WTC11 (cell line): ENCODE data around the gene ANKRD65. TPM values are rescaled to one million over a fixed set of nuclear protein-coding genes. Genes with fewer than 3 reads are reported as not detected.

Source experiments
- ATAC-seq: fragments of 200-7000 bp; cut with Tn5 transposase; 2 replicates; pipeline ENCODE4 v1.10.0; 2021; ENCODE audit warnings: mild to moderate bottlenecking, moderate library complexity
- CTCF ChIA-PET: fragments of 300-600 bp; sonication (Branson Sonifier 250); formaldehyde crosslinking; loops from one replicate; lab custom pipeline; 2021; ENCODE audit warnings: antibody characterized with exemption; lab: Charles Lee
- POLR2A ChIA-PET: fragments of 350-600 bp; sonication (Branson Sonifier 250); formaldehyde crosslinking; loops from one replicate; lab custom pipeline; 2021; ENCODE audit warnings: antibody characterized with exemption; lab: Charles Lee
- DNase-seq: peaks from one replicate; pipeline ENCODE4 v3.0.0; 2021; ENCODE audit warnings: low spot score
- H3K27ac Mint-ChIP-seq: 2 replicates; pipeline ENCODE4 v1.8.0; 2021; ENCODE audit warnings: mixed read lengths
- H3K27me3 Mint-ChIP-seq: 2 replicates; pipeline ENCODE4 v1.8.0; 2021; ENCODE audit warnings: low read depth, mild to moderate bottlenecking, moderate library complexity, mixed read lengths
- H3K36me3 Mint-ChIP-seq: 2 replicates; pipeline ENCODE4 v1.8.0; 2021; ENCODE audit warnings: mixed read lengths
- H3K4me1 Mint-ChIP-seq: 2 replicates; pipeline ENCODE4 v1.8.0; 2022; ENCODE audit warnings: mixed read lengths
- H3K4me3 Mint-ChIP-seq: 2 replicates; pipeline ENCODE4 v1.8.0; 2021; ENCODE audit warnings: mild to moderate bottlenecking, moderate library complexity, mixed read lengths
- H3K9me3 Mint-ChIP-seq: 2 replicates; pipeline ENCODE4 v1.8.0; 2021; ENCODE audit warnings: mixed read lengths
- ATF1 ChIP-seq: sonication (generic); formaldehyde crosslinking; IDR thresholded peaks from 2 replicates; pipeline ENCODE4 v1.8.1; 2023; ENCODE audit warnings: mild to moderate bottlenecking, moderate library complexity, missing genetic modification reagents
- CBFB ChIP-seq: sonication (generic); formaldehyde crosslinking; IDR thresholded peaks from 2 replicates; pipeline ENCODE4 v1.8.1; 2022; ENCODE audit warnings: mild to moderate bottlenecking, low read depth, missing genetic modification reagents
- CREB1 ChIP-seq: sonication (generic); formaldehyde crosslinking; IDR thresholded peaks from 2 replicates; pipeline ENCODE4 v1.8.0; 2023; ENCODE audit warnings: mild to moderate bottlenecking, missing genetic modification reagents
- ELF4 ChIP-seq: sonication (generic); formaldehyde crosslinking; IDR thresholded peaks from 2 replicates; pipeline ENCODE4 v1.8.1; 2022; ENCODE audit warnings: low read depth, mild to moderate bottlenecking, moderate library complexity, missing genetic modification reagents
- ESRRA ChIP-seq: sonication (generic); formaldehyde crosslinking; IDR thresholded peaks from 2 replicates; pipeline ENCODE4 v1.8.1; 2022; ENCODE audit warnings: mild to moderate bottlenecking, missing genetic modification reagents, borderline replicate concordance
- FOXK1 ChIP-seq: sonication (generic); formaldehyde crosslinking; IDR thresholded peaks from 2 replicates; pipeline ENCODE4 v1.8.0; 2022; ENCODE audit warnings: mild to moderate bottlenecking, moderate library complexity, missing genetic modification reagents
- HMGA2 ChIP-seq: fragments of 250-450 bp; sonication (Bioruptor Pico); IDR thresholded peaks from 2 replicates; pipeline ENCODE4 v1.4.0; 2021; ENCODE audit warnings: mild to moderate bottlenecking, moderate library complexity
- IRF2 ChIP-seq: sonication (generic); formaldehyde crosslinking; IDR thresholded peaks from 2 replicates; pipeline ENCODE4 v1.8.0; 2022; ENCODE audit warnings: low read depth, missing genetic modification reagents, borderline replicate concordance
- NR1H2 ChIP-seq: sonication (generic); formaldehyde crosslinking; IDR thresholded peaks from 2 replicates; pipeline ENCODE4 v1.9.0; 2021; ENCODE audit warnings: mild to moderate bottlenecking, moderate library complexity, missing genetic modification reagents
- RORB ChIP-seq: fragments of 250-450 bp; sonication (Bioruptor Pico); IDR thresholded peaks from 2 replicates; pipeline ENCODE4 v1.9.0; 2021; ENCODE audit warnings: mild to moderate bottlenecking
- TEAD4 ChIP-seq: sonication (generic); formaldehyde crosslinking; IDR thresholded peaks from 2 replicates; pipeline ENCODE4 v1.8.0; 2022; ENCODE audit warnings: mild to moderate bottlenecking, missing genetic modification reagents
- TP53 ChIP-seq: sonication (generic); formaldehyde crosslinking; IDR thresholded peaks from 2 replicates; pipeline ENCODE4 v1.8.1; 2023; ENCODE audit warnings: mild to moderate bottlenecking, missing genetic modification reagents
- ZBTB21 ChIP-seq: sonication (generic); formaldehyde crosslinking; IDR thresholded peaks from 2 replicates; pipeline ENCODE4 v1.8.1; 2023; ENCODE audit warnings: mild to moderate bottlenecking, missing genetic modification reagents, borderline replicate concordance
- ZNF121 ChIP-seq: sonication (generic); formaldehyde crosslinking; IDR thresholded peaks from 2 replicates; pipeline ENCODE4 v1.8.0; 2023; ENCODE audit warnings: missing genetic modification reagents
- ZNF416 ChIP-seq: fragments of 250-450 bp; sonication (Bioruptor Pico); IDR thresholded peaks from 2 replicates; pipeline ENCODE4 v1.9.0; 2021; ENCODE audit warnings: mild to moderate bottlenecking, inconsistent platforms
- ZNF423 ChIP-seq: fragments of 250-450 bp; sonication (Bioruptor Pico); IDR thresholded peaks from 2 replicates; pipeline ENCODE4 v2.1.2; 2022; ENCODE audit warnings: mild to moderate bottlenecking, moderate library complexity
- total RNA-seq: library from RNA; stranded (reverse); gene quantifications from 3 replicates; pipeline ENCODE4 v1.2.3, GENCODE V29; 2021
- TF ChIP-seq, protein P1 (sequence below): sonication (generic); formaldehyde crosslinking; IDR thresholded peaks from 2 replicates; pipeline ENCODE4 v1.8.0; 2022; ENCODE audit warnings: mild to moderate bottlenecking, missing genetic modification reagents
- TF ChIP-seq, protein P2 (sequence below): sonication (generic); formaldehyde crosslinking; IDR thresholded peaks from 2 replicates; pipeline ENCODE4 v1.8.1; 2023; ENCODE audit warnings: mild to moderate bottlenecking, missing genetic modification reagents, borderline replicate concordance
- TF ChIP-seq, protein P3 (sequence below): fragments of 250-450 bp; sonication (Bioruptor Pico); IDR thresholded peaks from 2 replicates; pipeline ENCODE4 v1.9.0; 2021; ENCODE audit warnings: mild to moderate bottlenecking
- TF ChIP-seq, protein P4 (sequence below): sonication (generic); formaldehyde crosslinking; IDR thresholded peaks from 2 replicates; pipeline ENCODE4 v1.8.1; 2022; ENCODE audit warnings: low read depth, mild to moderate bottlenecking, moderate library complexity, missing genetic modification reagents, borderline replicate concordance

ANKRD65 gene
- total RNA-seq, 1 experiment from 2014 or later = 1.9 TPM

DNA sequence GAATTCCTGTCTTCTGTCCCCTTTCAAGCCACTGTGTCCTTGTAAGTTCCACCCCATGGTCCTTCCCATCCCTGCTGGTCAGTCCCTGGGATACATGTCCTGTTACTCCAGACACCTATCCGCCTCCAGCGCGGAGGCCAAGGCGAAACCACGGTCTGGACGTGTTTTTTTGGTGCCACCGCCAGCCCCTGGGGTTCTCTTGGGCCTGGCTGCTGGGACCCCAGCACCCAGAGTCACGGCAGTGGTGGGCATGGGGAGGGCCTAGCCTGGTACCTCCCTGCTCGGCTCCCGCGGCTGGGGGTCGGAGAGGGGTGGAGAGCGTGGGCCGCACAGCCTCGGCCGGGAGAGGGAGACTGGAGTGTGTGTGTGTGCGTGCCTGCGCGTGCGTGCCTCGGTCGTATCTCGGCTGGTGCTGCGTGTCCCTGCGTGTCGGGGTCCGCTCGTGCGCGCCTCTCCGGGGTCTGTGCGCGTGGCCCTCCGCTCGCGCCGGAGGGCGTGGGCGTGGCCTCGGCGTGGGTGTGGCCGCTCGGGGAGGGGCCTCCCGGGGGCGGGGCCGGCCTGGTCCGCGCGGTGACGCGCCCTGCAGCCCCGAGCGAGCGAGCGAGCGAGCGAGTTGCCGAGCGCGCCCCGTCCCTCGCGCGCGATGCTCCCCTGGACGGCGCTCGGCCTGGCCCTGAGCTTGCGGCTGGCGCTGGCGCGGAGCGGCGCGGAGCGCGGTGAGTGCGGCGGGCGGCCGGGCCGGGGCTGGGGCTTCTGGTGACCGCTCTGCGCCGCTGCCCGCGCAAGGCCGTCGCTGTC lies 14.2 kb upstream of the ANKRD65 start, which contains the start of gene VWA1 (continued):
- TF ChIP-seq ELF4 (CRISPR knock-in tag) (no peak), TEAD4 (CRISPR knock-in tag) (no peak), ZNF121 (peak; percentile 74; the same call in 1 of the 2 replicates), FOXK1 (peak; percentile 62; the same call in 1 of the 2 replicates), NR1H2 (CRISPR knock-in tag) (no peak), IRF2 (CRISPR knock-in tag) (no peak)

DNA sequence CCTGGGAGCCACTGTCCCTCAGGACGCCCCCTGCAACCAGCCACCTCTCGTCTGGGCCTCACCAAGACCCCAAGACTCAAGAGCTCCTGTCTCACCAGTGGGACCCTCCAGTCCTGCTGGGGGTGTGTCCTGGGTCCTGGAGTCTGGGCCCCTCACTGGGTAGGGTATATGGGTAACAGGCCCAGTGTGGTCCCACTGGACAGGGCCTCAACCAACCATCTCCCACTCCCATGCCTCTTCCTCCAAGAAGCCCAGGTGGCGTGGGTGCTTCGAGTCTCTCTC lies 13.7 kb upstream of the ANKRD65 start:
- H3K4me3 Mint-ChIP-seq = peak overlapping the region; percentile 71
- ChIA-PET POLR2A (interaction anchor here (2.5 kb wide), 1 partner anchor 27 kb away, joined by 7 read pairs; no protein-coding TSS in a partner anchor), CTCF (interaction anchor here (1.3 to 1.5 kb wide), 3 partner anchors 27 to 63 kb away, joined by 5 to 7 read pairs (median 5); partner anchors contain the start of genes AURKAIP1 and MRPL20)
- DNase-seq = no peak
- H3K4me1 Mint-ChIP-seq = peaks cover 27% of the 10 kb centered on the region
- TF ChIP-seq CBFB (CRISPR knock-in tag) (0 out of 2 replicates have a peak, but pooled peaks have one; percentile 14), CREB1 (no peak), TP53 (CRISPR knock-in tag) (0 out of 2 replicates have a peak, but pooled peaks have one; percentile 23)
- no peaks in the 10 kb centered on the region for H3K9me3 Mint-ChIP-seq
- H3K27me3 Mint-ChIP-seq = peaks cover 6% of the 10 kb centered on the region; the same call in 1 of the 2 replicates
- no peaks in the 10 kb centered on the region for H3K36me3 Mint-ChIP-seq
- peak overlapping the region; percentile 84; the same call in 1 of the 2 replicates for H3K27ac Mint-ChIP-seq
- ATAC-seq = no peak

DNA sequence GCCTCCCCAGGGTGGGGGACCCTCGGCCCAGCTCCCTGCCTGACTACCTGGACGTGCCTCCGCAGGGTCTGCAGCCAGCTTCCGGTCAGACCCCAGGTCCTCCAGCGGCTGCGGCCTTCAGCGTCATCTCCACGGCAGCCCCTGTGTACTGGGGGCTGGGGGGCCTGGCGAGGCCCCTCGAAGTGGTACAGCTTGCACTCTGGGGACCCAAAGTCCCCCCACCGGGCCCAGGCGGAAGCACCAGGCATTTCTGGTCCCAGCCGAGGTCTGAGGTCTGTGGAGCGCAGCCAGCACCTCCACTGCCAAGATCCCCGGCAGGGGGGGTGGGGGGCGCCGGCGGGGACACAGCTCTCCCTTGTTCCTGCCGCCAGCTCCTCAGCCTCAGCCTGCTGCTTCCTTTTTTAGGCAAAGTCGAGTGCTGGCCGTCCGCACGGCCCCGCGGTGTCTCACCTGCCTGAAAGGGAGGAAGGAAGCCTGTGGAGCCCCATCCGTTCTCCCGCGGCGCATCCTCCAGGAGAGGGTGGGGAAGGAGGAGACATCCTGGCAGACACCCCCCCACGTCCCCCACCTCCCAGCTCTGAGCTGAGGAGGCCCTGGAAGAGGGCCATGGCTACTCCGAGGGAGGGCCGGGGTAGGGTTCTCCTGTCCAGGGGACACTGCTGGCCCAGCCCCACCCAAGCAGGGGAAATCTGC lies 13.2 kb upstream of the ANKRD65 start:
- CTCF ChIA-PET = interaction anchor here (1.1 to 2.1 kb wide), 8 partner anchors 14 to 82 kb away, joined by 3 to 11 read pairs (median 5); partner anchors contain the start of genes ANKRD65, AURKAIP1, CCNL2 and MRPL20
- TF ChIP-seq ATF1 (CRISPR knock-in tag) (no peak), CBFB (CRISPR knock-in tag) (no peak), RORB (no peak), ZNF423 (peak; percentile 80), ZBTB21 (CRISPR knock-in tag) (no peak), ZNF416 (CRISPR knock-in tag) (no peak), HMGA2 (CRISPR knock-in tag) (no peak), ESRRA (CRISPR knock-in tag) (no peak)
- TF ChIP-seq, protein P1, sequence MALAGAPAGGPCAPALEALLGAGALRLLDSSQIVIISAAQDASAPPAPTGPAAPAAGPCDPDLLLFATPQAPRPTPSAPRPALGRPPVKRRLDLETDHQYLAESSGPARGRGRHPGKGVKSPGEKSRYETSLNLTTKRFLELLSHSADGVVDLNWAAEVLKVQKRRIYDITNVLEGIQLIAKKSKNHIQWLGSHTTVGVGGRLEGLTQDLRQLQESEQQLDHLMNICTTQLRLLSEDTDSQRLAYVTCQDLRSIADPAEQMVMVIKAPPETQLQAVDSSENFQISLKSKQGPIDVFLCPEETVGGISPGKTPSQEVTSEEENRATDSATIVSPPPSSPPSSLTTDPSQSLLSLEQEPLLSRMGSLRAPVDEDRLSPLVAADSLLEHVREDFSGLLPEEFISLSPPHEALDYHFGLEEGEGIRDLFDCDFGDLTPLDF (CRISPR knock-in tag) = no peak
- TF ChIP-seq, protein P2, sequence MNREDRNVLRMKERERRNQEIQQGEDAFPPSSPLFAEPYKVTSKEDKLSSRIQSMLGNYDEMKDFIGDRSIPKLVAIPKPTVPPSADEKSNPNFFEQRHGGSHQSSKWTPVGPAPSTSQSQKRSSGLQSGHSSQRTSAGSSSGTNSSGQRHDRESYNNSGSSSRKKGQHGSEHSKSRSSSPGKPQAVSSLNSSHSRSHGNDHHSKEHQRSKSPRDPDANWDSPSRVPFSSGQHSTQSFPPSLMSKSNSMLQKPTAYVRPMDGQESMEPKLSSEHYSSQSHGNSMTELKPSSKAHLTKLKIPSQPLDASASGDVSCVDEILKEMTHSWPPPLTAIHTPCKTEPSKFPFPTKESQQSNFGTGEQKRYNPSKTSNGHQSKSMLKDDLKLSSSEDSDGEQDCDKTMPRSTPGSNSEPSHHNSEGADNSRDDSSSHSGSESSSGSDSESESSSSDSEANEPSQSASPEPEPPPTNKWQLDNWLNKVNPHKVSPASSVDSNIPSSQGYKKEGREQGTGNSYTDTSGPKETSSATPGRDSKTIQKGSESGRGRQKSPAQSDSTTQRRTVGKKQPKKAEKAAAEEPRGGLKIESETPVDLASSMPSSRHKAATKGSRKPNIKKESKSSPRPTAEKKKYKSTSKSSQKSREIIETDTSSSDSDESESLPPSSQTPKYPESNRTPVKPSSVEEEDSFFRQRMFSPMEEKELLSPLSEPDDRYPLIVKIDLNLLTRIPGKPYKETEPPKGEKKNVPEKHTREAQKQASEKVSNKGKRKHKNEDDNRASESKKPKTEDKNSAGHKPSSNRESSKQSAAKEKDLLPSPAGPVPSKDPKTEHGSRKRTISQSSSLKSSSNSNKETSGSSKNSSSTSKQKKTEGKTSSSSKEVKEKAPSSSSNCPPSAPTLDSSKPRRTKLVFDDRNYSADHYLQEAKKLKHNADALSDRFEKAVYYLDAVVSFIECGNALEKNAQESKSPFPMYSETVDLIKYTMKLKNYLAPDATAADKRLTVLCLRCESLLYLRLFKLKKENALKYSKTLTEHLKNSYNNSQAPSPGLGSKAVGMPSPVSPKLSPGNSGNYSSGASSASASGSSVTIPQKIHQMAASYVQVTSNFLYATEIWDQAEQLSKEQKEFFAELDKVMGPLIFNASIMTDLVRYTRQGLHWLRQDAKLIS (CRISPR knock-in tag) = no peak
- TF ChIP-seq, protein P3, sequence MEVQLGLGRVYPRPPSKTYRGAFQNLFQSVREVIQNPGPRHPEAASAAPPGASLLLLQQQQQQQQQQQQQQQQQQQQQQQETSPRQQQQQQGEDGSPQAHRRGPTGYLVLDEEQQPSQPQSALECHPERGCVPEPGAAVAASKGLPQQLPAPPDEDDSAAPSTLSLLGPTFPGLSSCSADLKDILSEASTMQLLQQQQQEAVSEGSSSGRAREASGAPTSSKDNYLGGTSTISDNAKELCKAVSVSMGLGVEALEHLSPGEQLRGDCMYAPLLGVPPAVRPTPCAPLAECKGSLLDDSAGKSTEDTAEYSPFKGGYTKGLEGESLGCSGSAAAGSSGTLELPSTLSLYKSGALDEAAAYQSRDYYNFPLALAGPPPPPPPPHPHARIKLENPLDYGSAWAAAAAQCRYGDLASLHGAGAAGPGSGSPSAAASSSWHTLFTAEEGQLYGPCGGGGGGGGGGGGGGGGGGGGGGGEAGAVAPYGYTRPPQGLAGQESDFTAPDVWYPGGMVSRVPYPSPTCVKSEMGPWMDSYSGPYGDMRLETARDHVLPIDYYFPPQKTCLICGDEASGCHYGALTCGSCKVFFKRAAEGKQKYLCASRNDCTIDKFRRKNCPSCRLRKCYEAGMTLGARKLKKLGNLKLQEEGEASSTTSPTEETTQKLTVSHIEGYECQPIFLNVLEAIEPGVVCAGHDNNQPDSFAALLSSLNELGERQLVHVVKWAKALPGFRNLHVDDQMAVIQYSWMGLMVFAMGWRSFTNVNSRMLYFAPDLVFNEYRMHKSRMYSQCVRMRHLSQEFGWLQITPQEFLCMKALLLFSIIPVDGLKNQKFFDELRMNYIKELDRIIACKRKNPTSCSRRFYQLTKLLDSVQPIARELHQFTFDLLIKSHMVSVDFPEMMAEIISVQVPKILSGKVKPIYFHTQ = no peak
- TF ChIP-seq, protein P4, sequence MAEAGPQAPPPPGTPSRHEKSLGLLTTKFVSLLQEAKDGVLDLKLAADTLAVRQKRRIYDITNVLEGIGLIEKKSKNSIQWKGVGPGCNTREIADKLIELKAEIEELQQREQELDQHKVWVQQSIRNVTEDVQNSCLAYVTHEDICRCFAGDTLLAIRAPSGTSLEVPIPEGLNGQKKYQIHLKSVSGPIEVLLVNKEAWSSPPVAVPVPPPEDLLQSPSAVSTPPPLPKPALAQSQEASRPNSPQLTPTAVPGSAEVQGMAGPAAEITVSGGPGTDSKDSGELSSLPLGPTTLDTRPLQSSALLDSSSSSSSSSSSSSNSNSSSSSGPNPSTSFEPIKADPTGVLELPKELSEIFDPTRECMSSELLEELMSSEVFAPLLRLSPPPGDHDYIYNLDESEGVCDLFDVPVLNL (CRISPR knock-in tag) = no peak

More for the DNA sequence above, 13.2 kb upstream of the ANKRD65 start:
- Mint-ChIP-seq H3K36me3 (no peaks in the 10 kb centered on the region), H3K27ac (no peak overlapping the region), H3K9me3 (no peaks in the 10 kb centered on the region), H3K4me3 (peak overlapping the region; percentile 71), H3K27me3 (peaks cover 6% of the 10 kb centered on the region; the same call in 1 of the 2 replicates), H3K4me1 (peaks cover 28% of the 10 kb centered on the region)
- peak; percentile 4 for ATAC-seq
- DNase-seq = peak; percentile 72
- POLR2A ChIA-PET = interaction anchor here (0.6 to 2.5 kb wide), 4 partner anchors 11 to 65 kb away, joined by 7 read pairs; partner anchors contain the start of gene CCNL2
